ENCODE measurements around the gene LORICRIN.

LORICRIN gene

DNA sequence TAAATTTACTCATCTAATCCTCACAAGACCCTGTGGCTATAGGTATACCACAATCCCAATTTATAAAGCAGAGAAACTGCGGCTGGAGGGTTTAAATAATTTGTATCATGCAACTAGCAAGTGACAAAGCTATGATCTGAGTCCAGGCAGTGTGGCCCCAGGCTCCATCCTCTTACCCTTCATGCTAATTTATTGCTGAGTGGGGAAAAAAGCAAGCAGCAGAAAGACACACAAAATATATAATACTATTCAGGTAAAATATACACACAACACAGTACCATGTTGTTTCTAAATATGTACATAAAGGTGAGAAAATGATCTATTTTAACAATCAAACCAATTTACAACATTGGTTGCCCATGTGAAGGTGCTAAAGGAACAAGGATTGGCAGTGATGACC lies 17.3 kb upstream of the LORICRIN start:
- H3K23ac ChIP-seq (ENCODE audit: low read length) = no peak overlapping the region
- H3K79me2 ChIP-seq (ENCODE audit: control insufficient read depth, insufficient read depth, low read length, poor library complexity) = no peaks in the 10 kb centered on the region
- H3K9me3 ChIP-seq (ENCODE audit: insufficient read depth, low read depth, low read length) = peaks cover 2% of the 10 kb centered on the region
- no peak overlapping the region for H3K4me2 ChIP-seq (ENCODE audit: low read length)
- no peak for DNase-seq
- H3K36me3 ChIP-seq (ENCODE audit: control insufficient read depth in 1 of 2, insufficient read depth in 2 of 2, low read length in 2 of 2) = no peaks in the 10 kb centered on the region
- no peak overlapping the region for H2BK120ac ChIP-seq (ENCODE audit: insufficient read depth, low read length, poor library complexity)
- no peak overlapping the region for H4K8ac ChIP-seq (ENCODE audit: low read depth, low read length)
- WGBS (ENCODE audit: extremely low coverage, insufficient coverage, insufficient read length) = no CpG with 5 or more reads among the region's 1 CpG
- no peak overlapping the region for H3K4me3 ChIP-seq (ENCODE audit: low read depth, low read length)
- no peak overlapping the region for H3K9ac ChIP-seq (ENCODE audit: low read length)
- H4K91ac ChIP-seq (ENCODE audit: low read depth, low read length) = no peak overlapping the region
- H3K4me1 ChIP-seq (ENCODE audit: control insufficient read depth in 1 of 2, insufficient read depth in 2 of 2, low read length in 2 of 2) = no peaks in the 10 kb centered on the region
- H3K14ac ChIP-seq (ENCODE audit: low read length) = no peak overlapping the region
- no peak overlapping the region for H2AFZ ChIP-seq (ENCODE audit: insufficient read depth, low read length, poor library complexity)
- H2BK5ac ChIP-seq (ENCODE audit: low read depth, low read length, poor library complexity) = no peak overlapping the region
- H3K27ac ChIP-seq (ENCODE audit: low read depth, low read length) = no peak overlapping the region
- H3K18ac ChIP-seq (ENCODE audit: low read length) = no peak overlapping the region
- H3K4ac ChIP-seq (ENCODE audit: low read depth, low read length) = no peak overlapping the region
- H4K12ac ChIP-seq (ENCODE audit: low read depth, low read length) = no peak overlapping the region
- H3K79me1 ChIP-seq (ENCODE audit: low read length) = no peaks in the 10 kb centered on the region
- no peaks in the 10 kb centered on the region for H3K27me3 ChIP-seq (ENCODE audit: insufficient read depth, low read length)
- no peak overlapping the region for H2AK5ac ChIP-seq (ENCODE audit: low read length)
- H2BK12ac ChIP-seq (ENCODE audit: low read length) = no peak overlapping the region

DNA sequence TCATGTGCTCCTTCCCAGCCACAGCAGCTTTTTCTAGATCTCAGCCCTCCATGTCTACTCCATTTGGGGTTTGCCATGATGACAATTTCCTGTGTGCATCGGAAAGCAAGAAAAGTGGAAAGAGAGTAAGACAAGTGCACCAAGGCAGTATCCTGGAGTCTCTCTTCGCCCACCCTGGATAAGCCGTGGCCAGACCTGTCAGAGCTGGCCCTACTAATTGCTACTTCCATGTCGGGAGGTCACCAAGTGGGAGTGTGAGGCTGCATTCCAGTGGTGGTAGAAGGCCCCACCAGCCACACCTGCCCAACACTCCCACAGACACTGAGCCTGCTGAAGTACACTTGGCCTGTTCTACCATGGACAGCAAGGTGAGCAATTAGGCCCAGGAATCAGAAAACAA lies 14.0 kb upstream of the LORICRIN start:
- no peak overlapping the region for H3K9ac ChIP-seq (ENCODE audit: low read length)
- no peak overlapping the region for H3K14ac ChIP-seq (ENCODE audit: low read length)
- H3K18ac ChIP-seq (ENCODE audit: low read length) = no peak overlapping the region
- no peak overlapping the region for H3K4ac ChIP-seq (ENCODE audit: low read depth, low read length)
- no peaks in the 10 kb centered on the region for H3K4me1 ChIP-seq (ENCODE audit: control insufficient read depth in 1 of 2, insufficient read depth in 2 of 2, low read length in 2 of 2)
- H2AK5ac ChIP-seq (ENCODE audit: low read length) = no peak overlapping the region
- no peak overlapping the region for H2AFZ ChIP-seq (ENCODE audit: insufficient read depth, low read length, poor library complexity)
- H3K4me3 ChIP-seq (ENCODE audit: low read depth, low read length) = no peak overlapping the region
- H4K8ac ChIP-seq (ENCODE audit: low read depth, low read length) = no peak overlapping the region
- no peak overlapping the region for H2BK5ac ChIP-seq (ENCODE audit: low read depth, low read length, poor library complexity)
- H3K4me2 ChIP-seq (ENCODE audit: low read length) = no peak overlapping the region
- no peaks in the 10 kb centered on the region for H3K79me2 ChIP-seq (ENCODE audit: control insufficient read depth, insufficient read depth, low read length, poor library complexity)
- H2BK120ac ChIP-seq (ENCODE audit: insufficient read depth, low read length, poor library complexity) = no peak overlapping the region
- H4K12ac ChIP-seq (ENCODE audit: low read depth, low read length) = no peak overlapping the region
- H3K27ac ChIP-seq (ENCODE audit: low read depth, low read length) = no peak overlapping the region
- WGBS (ENCODE audit: extremely low coverage, insufficient coverage, insufficient read length) = no CpG with 5 or more reads among the region's 4 CpGs
- no peaks in the 10 kb centered on the region for H3K79me1 ChIP-seq (ENCODE audit: low read length)
- no peak overlapping the region for H4K91ac ChIP-seq (ENCODE audit: low read depth, low read length)
- H2BK12ac ChIP-seq (ENCODE audit: low read length) = no peak overlapping the region
- peaks cover 2% of the 10 kb centered on the region for H3K9me3 ChIP-seq (ENCODE audit: insufficient read depth, low read depth, low read length)
- no peak for DNase-seq
- H3K36me3 ChIP-seq (ENCODE audit: control insufficient read depth in 1 of 2, insufficient read depth in 2 of 2, low read length in 2 of 2) = no peaks in the 10 kb centered on the region
- no peaks in the 10 kb centered on the region for H3K27me3 ChIP-seq (ENCODE audit: insufficient read depth, low read length)
- no peak overlapping the region for H3K23ac ChIP-seq (ENCODE audit: low read length)

- Histone ChIP-seq H3K79me2 (ENCODE audit: control insufficient read depth, insufficient read depth, low read length, poor library complexity) (no peaks in the 10 kb centered on the region), H3K27me3 (ENCODE audit: insufficient read depth, low read length) (no peaks in the 10 kb centered on the region), H4K91ac (ENCODE audit: low read depth, low read length) (no peak overlapping the region), H3K79me1 (ENCODE audit: low read length) (no peaks in the 10 kb centered on the region), H2AFZ (ENCODE audit: insufficient read depth, low read length, poor library complexity) (no peak overlapping the region), H2AK5ac (ENCODE audit: low read length) (no peak overlapping the region), H3K9me3 (ENCODE audit: insufficient read depth, low read depth, low read length) (peaks cover 2% of the 10 kb centered on the region), H4K12ac (ENCODE audit: low read depth, low read length) (no peak overlapping the region), H3K36me3 (ENCODE audit: control insufficient read depth in 1 of 2, insufficient read depth in 2 of 2, low read length in 2 of 2) (no peaks in the 10 kb centered on the region), H3K23ac (ENCODE audit: low read length) (no peak overlapping the region), H4K8ac (ENCODE audit: low read depth, low read length) (no peak overlapping the region), H3K27ac (ENCODE audit: low read depth, low read length) (no peak overlapping the region), H3K4me3 (ENCODE audit: low read depth, low read length) (no peak overlapping the region), H3K4me1 (ENCODE audit: control insufficient read depth in 1 of 2, insufficient read depth in 2 of 2, low read length in 2 of 2) (no peaks in the 10 kb centered on the region), H3K4ac (ENCODE audit: low read depth, low read length) (no peak overlapping the region), H3K14ac (ENCODE audit: low read length) (no peak overlapping the region), H3K18ac (ENCODE audit: low read length) (no peak overlapping the region), H2BK5ac (ENCODE audit: low read depth, low read length, poor library complexity) (no peak overlapping the region), H2BK12ac (ENCODE audit: low read length) (no peak overlapping the region), H2BK120ac (ENCODE audit: insufficient read depth, low read length, poor library complexity) (no peak overlapping the region), H3K9ac (ENCODE audit: low read length) (no peak overlapping the region), H3K4me2 (ENCODE audit: low read length) (no peak overlapping the region)
- no CpG with 5 or more reads among the region's 1 CpG for WGBS (ENCODE audit: extremely low coverage, insufficient coverage, insufficient read length)
- DNase-seq = no peak
Observed at GRCh38 chr1:153246018-153246417, 13.5 kb upstream of the LORICRIN start.

DNA sequence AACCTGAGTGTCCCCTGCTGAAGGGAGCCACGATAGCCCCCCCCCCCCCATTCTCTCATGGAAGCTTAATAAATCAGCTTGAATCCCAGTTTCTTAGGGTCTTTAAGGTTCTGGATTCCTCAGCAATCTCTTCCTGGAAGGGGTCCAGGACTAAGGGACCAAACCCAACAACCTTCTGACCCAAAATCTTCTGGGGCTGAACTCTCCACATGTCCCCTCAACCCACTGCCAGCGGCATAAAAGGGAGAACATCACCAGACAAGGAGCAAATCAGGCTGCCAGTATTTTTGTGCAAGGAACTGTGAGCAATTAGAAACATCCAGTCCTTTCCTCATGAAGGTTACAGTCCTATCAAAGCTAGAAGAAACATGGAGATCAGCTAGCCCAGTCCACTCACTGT lies 12.7 kb upstream of the LORICRIN start:
- H3K79me2 ChIP-seq (ENCODE audit: control insufficient read depth, insufficient read depth, low read length, poor library complexity) = no peaks in the 10 kb centered on the region
- no peak overlapping the region for H3K4me3 ChIP-seq (ENCODE audit: low read depth, low read length)
- H2BK120ac ChIP-seq (ENCODE audit: insufficient read depth, low read length, poor library complexity) = no peak overlapping the region
- no peaks in the 10 kb centered on the region for H3K27me3 ChIP-seq (ENCODE audit: insufficient read depth, low read length)
- no peak overlapping the region for H3K27ac ChIP-seq (ENCODE audit: low read depth, low read length)
- H2BK12ac ChIP-seq (ENCODE audit: low read length) = no peak overlapping the region
- H3K4ac ChIP-seq (ENCODE audit: low read depth, low read length) = no peak overlapping the region
- no peak overlapping the region for H3K14ac ChIP-seq (ENCODE audit: low read length)
- no peak for DNase-seq
- no peak overlapping the region for H3K23ac ChIP-seq (ENCODE audit: low read length)
- H3K9me3 ChIP-seq (ENCODE audit: insufficient read depth, low read depth, low read length) = peaks cover 2% of the 10 kb centered on the region
- H3K79me1 ChIP-seq (ENCODE audit: low read length) = no peaks in the 10 kb centered on the region
- no peaks in the 10 kb centered on the region for H3K36me3 ChIP-seq (ENCODE audit: control insufficient read depth in 1 of 2, insufficient read depth in 2 of 2, low read length in 2 of 2)
- no peak overlapping the region for H4K91ac ChIP-seq (ENCODE audit: low read depth, low read length)
- WGBS (ENCODE audit: extremely low coverage, insufficient coverage, insufficient read length) = no CpG with 5 or more reads among the region's 2 CpGs
- no peak overlapping the region for H2AFZ ChIP-seq (ENCODE audit: insufficient read depth, low read length, poor library complexity)
- no peak overlapping the region for H4K8ac ChIP-seq (ENCODE audit: low read depth, low read length)
- H3K9ac ChIP-seq (ENCODE audit: low read length) = no peak overlapping the region
- no peak overlapping the region for H2AK5ac ChIP-seq (ENCODE audit: low read length)
- no peak overlapping the region for H3K4me2 ChIP-seq (ENCODE audit: low read length)
- no peak overlapping the region for H3K18ac ChIP-seq (ENCODE audit: low read length)
- H4K12ac ChIP-seq (ENCODE audit: low read depth, low read length) = no peak overlapping the region
- H3K4me1 ChIP-seq (ENCODE audit: control insufficient read depth in 1 of 2, insufficient read depth in 2 of 2, low read length in 2 of 2) = no peaks in the 10 kb centered on the region
- H2BK5ac ChIP-seq (ENCODE audit: low read depth, low read length, poor library complexity) = no peak overlapping the region
